ENCODE data around the gene LYL1.

DNA sequence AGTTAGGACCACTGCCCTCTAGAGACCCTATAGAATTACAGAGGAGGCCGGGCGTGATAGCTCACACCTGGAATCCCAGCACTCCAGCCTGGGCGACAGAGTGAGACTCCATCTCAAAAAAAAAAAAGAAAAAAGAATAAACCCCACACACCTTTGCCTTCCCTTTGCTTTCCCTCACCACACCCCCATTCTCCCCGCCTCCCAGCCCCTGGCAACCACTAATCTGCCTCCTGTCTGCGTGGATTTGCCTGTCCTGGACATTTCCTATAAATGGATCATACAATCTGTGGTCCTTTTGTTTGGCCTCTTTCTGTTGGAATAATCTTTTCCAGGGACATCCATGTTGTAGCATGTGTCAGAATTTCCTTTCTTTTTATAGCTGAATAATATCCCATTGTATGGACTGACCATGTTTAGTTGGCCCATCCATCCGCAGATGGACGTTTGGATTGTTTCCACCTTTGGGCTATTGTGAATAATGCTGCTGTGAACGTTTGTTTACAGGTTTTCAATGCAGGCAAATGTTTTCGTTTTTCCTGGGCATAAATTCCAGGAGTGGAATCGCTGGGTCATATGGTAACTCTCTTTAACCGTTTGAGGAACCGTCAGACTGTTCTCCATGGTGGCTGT is 30.7 kb upstream of the LYL1 start:
- TF ChIP-seq CTCF (IDR thresholded peaks at IDR 0.05) (no peak), EZH2 (IDR thresholded peaks at IDR 0.05) (no peak), EZH2phosphoT487 (IDR thresholded peaks at IDR 0.05) (no peak)
